HG02970 (cell line): ENCODE results near the gene HOXB5.

Experiments used
- ATAC-seq: cut with Tn5 transposase; IDR thresholded peaks from one replicate; pipeline ENCODE4 v1.9.1; 2021; ENCODE audit warnings: mild to moderate bottlenecking, moderate library complexity, moderate number of reproducible peaks; ENCODE audit not compliant: unreplicated experiment, low FRiP score

HOXB5 gene

GRCh38 chr17:48630009-48630924, 36.7 kb upstream of the HOXB5 start:
- no peak for ATAC-seq

GRCh38 chr17:48629411-48629759, 35.8 kb upstream of the HOXB5 start:
- no peak for ATAC-seq

- ATAC-seq, result no peak
Measured at GRCh38 chr17:48628649-48629410, 35.3 kb upstream of the HOXB5 start.

- no peak for ATAC-seq
Measured at GRCh38 chr17:48627623-48628521, 34.3 kb upstream of the HOXB5 start.

GRCh38 chr17:48627118-48627597, 33.6 kb upstream of the HOXB5 start:
- no peak for ATAC-seq

- no peak for ATAC-seq
Measured at GRCh38 chr17:48626245-48627117, 32.9 kb upstream of the HOXB5 start, which contains the start of gene HOXB9. Gene HOXB9 (minus strand): TSS chr17:48626358. CDS start chr17:48626269, 89 bp downstream.

GRCh38 chr17:48625495-48626244, 32.1 kb upstream of the HOXB5 start:
- ATAC-seq, result no peak

GRCh38 chr17:48624544-48625494, 31.2 kb upstream of the HOXB5 start:
- no peak for ATAC-seq

GRCh38 chr17:48624118-48624517, 30.5 kb upstream of the HOXB5 start:
- ATAC-seq, result no peak

- ATAC-seq, result no peak
Measured at GRCh38 chr17:48623583-48623982, 30.0 kb upstream of the HOXB5 start.

- ATAC-seq, result no peak
Measured at GRCh38 chr17:48622857-48623256, 29.3 kb upstream of the HOXB5 start.

- ATAC-seq, result no peak
Measured at GRCh38 chr17:48621410-48622392, 28.1 kb upstream of the HOXB5 start.

GRCh38 chr17:48620461-48621139, 27.0 kb upstream of the HOXB5 start:
- ATAC-seq, result no peak

GRCh38 chr17:48619826-48620449, 26.4 kb upstream of the HOXB5 start:
- no peak for ATAC-seq

GRCh38 chr17:48618256-48618896, 24.8 kb upstream of the HOXB5 start:
- ATAC-seq, result no peak
